Measurements from ENCODE around the gene GPR143.

The GPR143 gene

DNA sequence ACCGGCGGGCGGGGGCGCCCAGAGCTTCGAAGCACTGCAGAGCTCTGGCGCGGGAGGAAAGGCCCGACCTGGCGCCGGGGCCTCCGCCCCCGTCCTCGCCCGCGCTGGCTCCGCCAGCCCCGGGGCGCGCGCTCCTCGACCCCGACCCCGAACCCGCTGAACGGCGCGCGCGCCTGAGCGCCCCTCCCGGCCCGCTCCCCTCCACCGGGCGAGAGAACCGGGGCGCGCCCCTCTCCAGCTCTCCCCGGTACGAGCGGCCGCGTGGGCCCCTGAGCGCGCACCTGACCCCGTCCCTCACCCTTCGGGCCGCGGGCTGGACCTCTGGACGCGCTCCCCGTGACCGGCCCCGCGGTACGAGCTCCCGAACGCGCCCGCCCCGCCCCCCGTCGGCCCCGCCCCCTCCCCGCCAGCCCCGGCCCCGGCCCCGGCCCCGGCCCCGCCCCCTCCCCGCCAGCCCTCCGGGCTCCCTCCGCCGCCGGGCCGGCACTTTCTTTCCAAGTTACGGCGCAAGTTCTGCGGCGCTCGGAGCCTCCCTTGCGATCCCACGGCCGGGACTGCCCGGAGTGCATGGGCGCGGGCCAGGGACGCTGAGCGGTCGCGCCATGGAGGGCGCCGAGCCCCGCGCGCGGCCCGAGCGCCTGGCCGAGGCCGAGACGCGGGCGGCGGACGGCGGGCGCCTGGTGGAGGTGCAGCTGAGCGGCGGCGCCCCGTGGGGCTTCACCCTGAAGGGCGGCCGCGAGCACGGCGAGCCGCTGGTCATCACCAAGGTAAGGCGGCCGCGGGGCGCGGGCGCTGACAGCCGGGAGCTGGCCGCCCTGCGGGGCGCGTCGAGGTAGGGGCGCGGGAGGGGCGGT is 20.5 kb upstream of the GPR143 start, which contains the start of gene SHROOM2:
TSS of gene SHROOM2 (plus strand) at position 486 of the 854 bp plus-strand sequence. CDS start at position 603, 117 bp downstream.
- in situ Hi-C loops (cut with MboI; ENCODE audit: low sequenced_read_pairs, unreplicated experiment): no loop called here
- no peak for DNase-seq (ENCODE audit: low spot score)
- TF ChIP-seq, protein P1, sequence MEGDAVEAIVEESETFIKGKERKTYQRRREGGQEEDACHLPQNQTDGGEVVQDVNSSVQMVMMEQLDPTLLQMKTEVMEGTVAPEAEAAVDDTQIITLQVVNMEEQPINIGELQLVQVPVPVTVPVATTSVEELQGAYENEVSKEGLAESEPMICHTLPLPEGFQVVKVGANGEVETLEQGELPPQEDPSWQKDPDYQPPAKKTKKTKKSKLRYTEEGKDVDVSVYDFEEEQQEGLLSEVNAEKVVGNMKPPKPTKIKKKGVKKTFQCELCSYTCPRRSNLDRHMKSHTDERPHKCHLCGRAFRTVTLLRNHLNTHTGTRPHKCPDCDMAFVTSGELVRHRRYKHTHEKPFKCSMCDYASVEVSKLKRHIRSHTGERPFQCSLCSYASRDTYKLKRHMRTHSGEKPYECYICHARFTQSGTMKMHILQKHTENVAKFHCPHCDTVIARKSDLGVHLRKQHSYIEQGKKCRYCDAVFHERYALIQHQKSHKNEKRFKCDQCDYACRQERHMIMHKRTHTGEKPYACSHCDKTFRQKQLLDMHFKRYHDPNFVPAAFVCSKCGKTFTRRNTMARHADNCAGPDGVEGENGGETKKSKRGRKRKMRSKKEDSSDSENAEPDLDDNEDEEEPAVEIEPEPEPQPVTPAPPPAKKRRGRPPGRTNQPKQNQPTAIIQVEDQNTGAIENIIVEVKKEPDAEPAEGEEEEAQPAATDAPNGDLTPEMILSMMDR (IDR thresholded peaks at IDR 0.05; ENCODE audit: borderline replicate concordance, control extremely low read depth, extremely low read depth, insufficient read depth, missing control alignments): no peak

DNA sequence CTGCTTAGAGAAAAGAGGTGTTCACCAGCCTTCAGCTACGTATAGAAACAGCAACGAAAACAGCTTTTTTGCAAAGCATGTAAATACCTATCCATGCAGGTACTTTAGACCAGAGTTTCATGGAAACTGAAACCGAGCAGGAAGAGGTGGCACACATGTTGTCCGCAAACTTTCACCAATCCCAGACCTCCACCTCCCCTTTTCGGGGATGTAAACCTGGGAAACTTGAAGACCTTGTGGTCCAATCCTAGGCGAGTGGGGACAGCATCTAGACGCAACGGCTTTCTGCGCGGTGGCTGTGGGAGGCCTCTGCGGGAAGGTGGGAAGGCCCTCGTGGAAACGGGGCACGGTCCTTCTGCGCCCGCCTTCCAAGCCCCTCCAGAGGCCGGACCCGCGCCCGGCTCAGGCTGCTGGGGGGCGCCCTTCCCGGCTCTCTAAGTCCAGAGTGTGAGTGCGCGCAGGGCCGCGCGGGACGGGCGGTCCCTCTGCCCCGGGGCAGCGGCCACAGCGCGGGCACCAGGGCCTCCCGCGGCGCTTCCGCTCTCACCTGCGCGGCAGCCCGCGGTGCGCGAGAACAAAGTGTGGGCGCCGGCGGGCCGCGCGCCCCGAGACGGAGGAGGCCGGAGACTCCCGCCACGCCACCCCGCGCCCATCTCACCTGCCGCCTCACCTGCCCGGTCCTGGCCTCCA is 19.8 kb upstream of the GPR143 start:
- TF ChIP-seq, protein P1 (IDR thresholded peaks at IDR 0.05; ENCODE audit: borderline replicate concordance, control extremely low read depth, extremely low read depth, insufficient read depth, missing control alignments): no peak
- in situ Hi-C loops (cut with MboI; ENCODE audit: low sequenced_read_pairs, unreplicated experiment): no loop called here

DNA sequence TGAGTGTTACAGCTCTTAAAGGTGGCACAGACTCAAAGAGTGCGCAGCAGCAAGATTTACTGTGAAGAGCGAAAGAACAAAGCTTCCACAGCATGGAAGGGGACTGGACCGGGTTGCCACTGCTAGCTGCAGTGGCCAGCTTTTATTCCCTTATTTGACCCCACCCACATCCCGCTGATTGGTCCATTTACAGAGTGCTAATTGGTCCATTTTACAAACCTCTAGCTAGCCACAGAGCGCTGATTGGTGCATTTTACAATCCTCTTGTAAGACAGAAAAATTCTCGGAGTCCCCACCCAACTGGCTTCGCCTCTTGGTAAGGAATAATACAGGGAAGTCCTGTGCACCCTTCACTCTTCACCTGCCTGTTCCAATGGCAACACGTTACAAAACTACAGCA is 18.7 kb upstream of the GPR143 start:
- DNase-seq (ENCODE audit: low spot score): no peak
- TF ChIP-seq, protein P1 (IDR thresholded peaks at IDR 0.05; ENCODE audit: borderline replicate concordance, control extremely low read depth, extremely low read depth, insufficient read depth, missing control alignments): no peak
- in situ Hi-C loops (cut with MboI; ENCODE audit: low sequenced_read_pairs, unreplicated experiment): no loop called here

More for the DNA sequence above, 19.8 kb upstream of the GPR143 start:
- no peak for DNase-seq (ENCODE audit: low spot score)

DNA sequence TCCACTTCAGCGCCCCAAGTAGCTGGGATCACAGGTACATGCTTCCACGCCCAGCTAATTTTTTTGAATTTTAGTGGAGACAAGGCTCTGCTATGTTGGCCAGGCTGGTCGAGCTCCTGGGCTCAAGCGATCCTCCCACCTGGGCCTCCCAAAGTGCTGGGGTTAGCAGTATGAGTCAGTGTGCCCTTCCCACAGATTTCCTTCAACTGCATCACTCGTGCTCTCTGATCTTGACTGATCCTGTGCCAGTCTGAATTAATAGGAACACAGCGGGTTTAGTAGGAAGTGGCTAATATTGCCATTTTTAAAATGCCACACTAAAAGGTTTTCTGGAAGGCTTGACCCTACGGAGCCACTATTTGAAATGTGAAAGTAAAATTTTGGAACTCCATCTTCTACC is 16.3 kb upstream of the GPR143 start:
- in situ Hi-C loops (cut with MboI; ENCODE audit: low sequenced_read_pairs, unreplicated experiment): no loop called here
- DNase-seq (ENCODE audit: low spot score): no peak
- TF ChIP-seq, protein P1 (IDR thresholded peaks at IDR 0.05; ENCODE audit: borderline replicate concordance, control extremely low read depth, extremely low read depth, insufficient read depth, missing control alignments): no peak

DNA sequence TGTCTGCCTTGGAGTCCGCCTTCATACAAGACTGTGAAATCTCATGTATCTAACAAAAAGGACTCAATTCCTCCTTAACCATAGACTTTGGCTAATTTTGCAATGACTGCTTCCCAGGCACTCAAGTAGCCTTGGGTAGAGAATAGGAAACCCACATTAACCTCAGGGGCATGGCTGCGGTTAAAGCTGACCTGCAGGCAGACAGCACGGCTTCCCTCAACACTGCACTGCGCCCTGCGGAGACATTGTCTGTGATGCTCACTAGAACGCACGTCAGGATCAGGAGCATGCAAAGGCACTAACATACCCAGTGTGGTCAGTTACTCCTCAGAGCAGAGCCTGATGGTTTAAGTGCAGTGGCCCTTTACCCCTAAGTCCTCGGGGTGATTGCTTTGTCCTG is 10.3 kb upstream of the GPR143 start:
- in situ Hi-C loops (cut with MboI; ENCODE audit: low sequenced_read_pairs, unreplicated experiment): no loop called here
- TF ChIP-seq, protein P1 (IDR thresholded peaks at IDR 0.05; ENCODE audit: borderline replicate concordance, control extremely low read depth, extremely low read depth, insufficient read depth, missing control alignments): no peak

DNA sequence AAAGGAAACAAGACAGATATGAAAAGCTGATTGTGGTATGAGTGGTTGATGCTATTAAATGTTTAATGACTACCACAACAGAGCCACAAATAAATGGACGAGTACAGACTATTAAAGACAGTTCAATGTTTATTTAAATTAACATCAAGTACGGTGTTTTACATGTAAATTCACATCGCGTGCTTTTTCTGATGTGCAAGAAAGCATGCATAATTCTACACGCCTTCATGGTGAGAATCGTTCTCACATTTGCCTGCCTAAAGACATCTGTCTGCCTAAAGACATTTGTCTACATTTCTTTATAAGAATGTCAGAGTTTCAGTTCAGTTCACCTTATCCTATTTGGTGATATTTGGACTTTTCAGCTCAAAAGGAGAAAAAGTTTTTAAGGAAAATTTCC is 7.3 kb upstream of the GPR143 start:
- DNase-seq (ENCODE audit: low spot score): no peak
- TF ChIP-seq, protein P1 (IDR thresholded peaks at IDR 0.05; ENCODE audit: borderline replicate concordance, control extremely low read depth, extremely low read depth, insufficient read depth, missing control alignments): no peak
- in situ Hi-C loops (cut with MboI; ENCODE audit: low sequenced_read_pairs, unreplicated experiment): no loop called here

More for the DNA sequence above, 10.3 kb upstream of the GPR143 start:
- DNase-seq (ENCODE audit: low spot score): no peak
